NCI-H2107 treated with DMSO at 0.1 percent for 48 hours (cell line): ENCODE measurements around the gene PILRA.
"Not testable (repeated sequence)": the region's sequence is repeated elsewhere in the genome, so short reads cannot be mapped to it uniquely, and the experiment has no call there.

Experiments used
- DNase-seq: peaks from one replicate; lab custom pipeline; 2025; ENCODE audit not compliant: unreplicated experiment; lab: John Stamatoyannopoulos, UW

The PILRA gene

GRCh38 chr7:100433276-100433591 is 59.9 kb downstream of the PILRA start:
- DNase-seq, result no peak

- no peak for DNase-seq
Measured at GRCh38 chr7:100433592-100434296, 60.5 kb downstream of the PILRA start.

GRCh38 chr7:100434297-100435144 is 61.2 kb downstream of the PILRA start:
- DNase-seq, result no peak

GRCh38 chr7:100435401-100436304 is 62.4 kb downstream of the PILRA start:
- DNase-seq, result no peak

GRCh38 chr7:100437150-100438100 is 64.1 kb downstream of the PILRA start:
- no peak for DNase-seq

- no peak for DNase-seq
Measured at GRCh38 chr7:100438172-100438571, 64.9 kb downstream of the PILRA start.

GRCh38 chr7:100438731-100439130 is 65.4 kb downstream of the PILRA start:
- DNase-seq, result not testable (repeated sequence)

- not testable (repeated sequence) for DNase-seq
Measured at GRCh38 chr7:100439244-100439643, 66.0 kb downstream of the PILRA start.

GRCh38 chr7:100441641-100442535 is 68.6 kb downstream of the PILRA start:
- DNase-seq, result no peak

GRCh38 chr7:100443096-100443840 is 70.0 kb downstream of the PILRA start:
- no peak for DNase-seq

GRCh38 chr7:100444311-100445278 is 71.3 kb downstream of the PILRA start:
- DNase-seq, result no peak

GRCh38 chr7:100446040-100446439 is 72.8 kb downstream of the PILRA start:
- DNase-seq, result no peak

- DNase-seq, result not testable (repeated sequence)
Measured at GRCh38 chr7:100447363-100447762, 74.1 kb downstream of the PILRA start.

- no peak for DNase-seq
Measured at GRCh38 chr7:100449190-100449795, 76.0 kb downstream of the PILRA start.
